Stimulated activated naive CD8-positive, alpha-beta T cell treated with anti-CD3 and anti-CD28 coated beads, Interleukin-15, amount 100 ng/mL, for 72 hours (primary cell): ENCODE results near the gene KIFAP3.

Source experiments
- ATAC-seq: fragments of 150-1000 bp; cut with Tn5 transposase; 2 replicates; pipeline ENCODE4 v1.10.0; 2021; ENCODE audit warnings: mild to moderate bottlenecking, moderate library complexity
- DNase-seq, 2 donors: peaks; one replicate each; pipeline ENCODE4 v3.0.0; 2021 to 2022
- H3K27ac Mint-ChIP-seq, 2 donors: one replicate each; pipeline ENCODE4 v1.8.0; 2022; ENCODE audit warnings: mild to moderate bottlenecking in 2 of 2, mixed read lengths in 2 of 2, moderate library complexity in 2 of 2
- H3K27me3 Mint-ChIP-seq: one replicate; pipeline ENCODE4 v1.8.0; 2022; ENCODE audit warnings: mixed read lengths
- H3K4me1 Mint-ChIP-seq: one replicate; pipeline ENCODE4 v1.8.0; 2022; ENCODE audit warnings: mild to moderate bottlenecking, mixed read lengths
- H3K4me3 Mint-ChIP-seq, 2 donors: one replicate each; pipeline ENCODE4 v1.8.0; 2022; ENCODE audit warnings: mild to moderate bottlenecking in 2 of 2, mixed read lengths in 2 of 2, moderate library complexity in 1 of 2
- H3K9me3 Mint-ChIP-seq, 2 donors: one replicate each; pipeline ENCODE4 v1.8.0; 2022; ENCODE audit warnings: mixed read lengths in 2 of 2

Gene KIFAP3

GRCh38 chr1:169964206-169964605 is 110.3 kb downstream of the KIFAP3 start:
- no peak for ATAC-seq
- H3K4me1 Mint-ChIP-seq, result no peaks in the 10 kb centered on the region
- DNase-seq, result no peak
- H3K27me3 Mint-ChIP-seq, result no peaks in the 10 kb centered on the region
- no peak overlapping the region for H3K4me3 Mint-ChIP-seq
- peak overlapping the region in 1 of 2 donors; percentile 42 for H3K27ac Mint-ChIP-seq
- H3K9me3 Mint-ChIP-seq, result no peaks in the 10 kb centered on the region

- H3K27ac Mint-ChIP-seq, result no peak overlapping the region
- H3K4me3 Mint-ChIP-seq, result no peak overlapping the region
- no peaks in the 10 kb centered on the region for H3K4me1 Mint-ChIP-seq
- ATAC-seq (no peak), DNase-seq (no peak)
- no peaks in the 10 kb centered on the region for H3K27me3 Mint-ChIP-seq
- H3K9me3 Mint-ChIP-seq, result no peaks in the 10 kb centered on the region
These were observed 114.8 kb downstream of the KIFAP3 start for GRCh38 chr1:169959686-169960085.

GRCh38 chr1:169958987-169959386 is 115.5 kb downstream of the KIFAP3 start:
- no peaks in the 10 kb centered on the region for H3K9me3 Mint-ChIP-seq
- no peak overlapping the region for H3K4me3 Mint-ChIP-seq
- no peak overlapping the region for H3K27ac Mint-ChIP-seq
- DNase-seq (no peak), ATAC-seq (no peak)
- H3K27me3 Mint-ChIP-seq, result no peaks in the 10 kb centered on the region
- H3K4me1 Mint-ChIP-seq, result no peaks in the 10 kb centered on the region

DNA sequence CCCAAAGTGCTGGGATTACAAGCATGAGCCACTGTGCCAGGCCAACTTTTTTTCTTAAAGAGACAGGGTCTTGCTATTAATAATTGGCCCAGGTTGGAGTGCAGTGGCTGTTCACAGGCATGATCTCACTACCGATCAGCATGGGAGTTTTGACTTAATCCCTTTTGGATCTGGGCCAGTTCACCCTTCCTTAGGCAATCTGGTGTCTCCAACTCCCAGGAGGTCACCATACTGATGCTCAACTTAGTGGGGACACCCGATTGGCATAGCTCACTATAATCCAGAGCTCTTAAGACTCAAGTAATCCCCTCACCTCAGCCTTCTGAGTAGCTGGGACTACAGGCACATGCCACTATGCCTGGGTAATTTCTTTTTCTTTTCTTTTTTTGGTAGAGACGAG is 116.6 kb downstream of the KIFAP3 start:
- no peak for ATAC-seq
- Mint-ChIP-seq H3K27ac (peak overlapping the region in 1 of 2 donors; percentile 63), H3K9me3 (no peaks in the 10 kb centered on the region), H3K4me1 (no peaks in the 10 kb centered on the region), H3K27me3 (no peaks in the 10 kb centered on the region), H3K4me3 (no peak overlapping the region)
- DNase-seq, result no peak

- no peaks in the 10 kb centered on the region for H3K4me1 Mint-ChIP-seq
- no peaks in the 10 kb centered on the region for H3K9me3 Mint-ChIP-seq
These were observed 123.4 kb downstream of the KIFAP3 start for GRCh38 chr1:169951108-169951507.

DNA sequence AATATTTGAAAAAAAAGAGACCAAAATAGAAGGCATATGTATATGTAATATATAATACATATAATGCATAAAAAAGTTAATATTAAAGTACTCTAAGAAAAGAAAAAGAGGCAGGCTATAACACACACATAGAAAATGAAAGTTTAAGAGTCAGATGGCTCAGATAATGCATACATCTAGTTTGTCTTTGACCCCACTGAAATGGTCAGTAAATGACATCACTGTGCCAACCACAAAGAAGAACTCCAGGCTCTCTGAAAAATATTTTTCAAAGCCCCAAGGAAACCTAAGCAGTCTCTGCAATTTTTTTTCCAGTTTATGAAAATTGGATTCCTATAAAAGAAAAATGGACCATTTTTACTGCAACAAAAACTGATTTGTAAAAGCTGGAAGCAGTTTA is 125.4 kb downstream of the KIFAP3 start:
- H3K27me3 Mint-ChIP-seq, result no peaks in the 10 kb centered on the region
- no peak overlapping the region for H3K27ac Mint-ChIP-seq
- ATAC-seq, result no peak
- H3K9me3 Mint-ChIP-seq, result no peaks in the 10 kb centered on the region
- H3K4me1 Mint-ChIP-seq, result no peaks in the 10 kb centered on the region
- DNase-seq, result no peak
- no peak overlapping the region for H3K4me3 Mint-ChIP-seq

More at GRCh38 chr1:169951108-169951507, 123.4 kb downstream of the KIFAP3 start:
- H3K27ac Mint-ChIP-seq, result no peak overlapping the region
- ATAC-seq, result no peak
- H3K27me3 Mint-ChIP-seq, result no peaks in the 10 kb centered on the region
- H3K4me3 Mint-ChIP-seq, result no peak overlapping the region
- DNase-seq, result no peak

- Mint-ChIP-seq H3K27ac (no peak overlapping the region), H3K9me3 (no peaks in the 10 kb centered on the region), H3K27me3 (no peaks in the 10 kb centered on the region), H3K4me1 (no peaks in the 10 kb centered on the region), H3K4me3 (no peak overlapping the region)
- ATAC-seq (no peak), DNase-seq (no peak)
These were observed 128.3 kb downstream of the KIFAP3 start for GRCh38 chr1:169946206-169946605.

GRCh38 chr1:169945181-169945580 is 129.3 kb downstream of the KIFAP3 start:
- Mint-ChIP-seq H3K4me3 (no peak overlapping the region), H3K4me1 (no peaks in the 10 kb centered on the region), H3K9me3 (no peaks in the 10 kb centered on the region), H3K27ac (no peak overlapping the region), H3K27me3 (no peaks in the 10 kb centered on the region)
- ATAC-seq (peak; percentile 7), DNase-seq (no peak)

DNA sequence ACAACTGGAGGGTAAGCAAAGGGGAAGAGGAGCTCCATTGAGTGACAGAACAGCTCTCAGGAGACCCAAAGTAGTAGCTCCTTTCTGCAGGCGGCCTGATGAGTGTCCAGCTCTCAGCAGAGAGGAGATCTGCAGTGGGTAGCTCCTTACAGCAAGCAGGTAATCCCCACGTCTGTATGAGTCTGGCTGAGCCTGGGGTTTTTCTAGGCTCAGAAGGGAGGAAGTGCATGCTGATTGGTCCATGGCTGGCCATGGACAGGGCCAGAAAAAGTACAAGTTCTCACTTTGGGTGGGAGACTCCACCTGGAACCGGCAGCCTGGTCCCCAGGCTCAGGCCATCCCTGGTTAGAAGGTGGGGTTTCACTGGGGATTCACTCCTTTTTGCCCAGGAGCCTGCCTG is 129.9 kb downstream of the KIFAP3 start:
- peak; percentile 18 for ATAC-seq
- H3K27ac Mint-ChIP-seq, result peak overlapping the region in 1 of 2 donors; percentile 48

GRCh38 chr1:169943963-169944526 is 130.4 kb downstream of the KIFAP3 start:
- ATAC-seq (no peak), DNase-seq (no peak)
- Mint-ChIP-seq H3K9me3 (no peaks in the 10 kb centered on the region), H3K4me1 (no peaks in the 10 kb centered on the region), H3K27me3 (no peaks in the 10 kb centered on the region), H3K27ac (peak overlapping the region in 1 of 2 donors; percentile 48), H3K4me3 (no peak overlapping the region)

More for the DNA sequence above, 129.9 kb downstream of the KIFAP3 start:
- no peak for DNase-seq
- Mint-ChIP-seq H3K27me3 (no peaks in the 10 kb centered on the region), H3K4me1 (no peaks in the 10 kb centered on the region), H3K4me3 (no peak overlapping the region), H3K9me3 (no peaks in the 10 kb centered on the region)

DNA sequence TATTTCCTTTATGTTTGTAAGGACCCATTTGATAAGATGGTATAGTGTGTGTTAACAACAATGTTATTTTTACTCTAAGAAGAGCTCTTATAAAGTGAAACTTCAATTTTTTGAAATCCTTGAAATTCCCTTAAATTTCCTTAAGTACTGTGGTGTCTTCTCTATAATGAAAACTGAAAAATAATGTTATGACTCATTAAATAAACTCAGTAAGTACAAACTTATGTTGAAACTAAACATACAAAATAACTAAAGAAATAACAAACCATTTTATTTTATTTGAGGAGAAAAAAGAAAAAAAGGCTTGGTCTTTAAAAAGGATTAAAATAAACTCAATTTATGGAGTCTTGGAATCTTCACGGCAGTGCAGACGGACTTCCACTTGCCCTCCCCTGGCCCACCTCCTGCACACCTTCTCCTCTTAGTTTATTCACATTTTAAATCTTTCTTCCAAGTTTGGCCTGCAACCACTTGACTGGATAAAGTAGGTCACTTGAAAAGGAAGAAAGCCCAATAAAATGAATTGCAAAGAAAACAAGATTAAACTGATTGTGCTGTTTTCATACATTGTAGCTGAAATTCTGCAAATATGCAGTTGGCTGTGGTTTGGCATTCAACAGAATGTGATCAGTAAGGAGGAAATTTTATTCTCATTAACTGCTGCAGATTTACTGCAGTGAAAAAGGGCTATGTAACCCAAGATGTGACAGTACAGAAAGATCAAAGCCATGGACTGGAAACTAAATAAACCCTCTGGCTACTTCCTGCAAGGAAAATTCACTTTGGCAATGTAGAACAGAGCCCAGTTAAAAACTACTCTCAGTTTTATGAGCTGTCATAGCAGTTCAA is 132.3 kb downstream of the KIFAP3 start:
- Mint-ChIP-seq H3K27ac (no peak overlapping the region), H3K4me3 (no peak overlapping the region), H3K27me3 (no peaks in the 10 kb centered on the region), H3K4me1 (no peaks in the 10 kb centered on the region), H3K9me3 (no peaks in the 10 kb centered on the region)
- no peak for ATAC-seq
- no peak for DNase-seq

GRCh38 chr1:169933984-169934725 is 140.3 kb downstream of the KIFAP3 start:
- no peak for DNase-seq
- no peaks in the 10 kb centered on the region for H3K27me3 Mint-ChIP-seq

GRCh38 chr1:169931795-169932231 is 142.7 kb downstream of the KIFAP3 start:
- H3K9me3 Mint-ChIP-seq, result no peaks in the 10 kb centered on the region
- no peak overlapping the region for H3K4me3 Mint-ChIP-seq
- H3K27me3 Mint-ChIP-seq, result no peaks in the 10 kb centered on the region
- H3K4me1 Mint-ChIP-seq, result no peaks in the 10 kb centered on the region
- DNase-seq, result no peak
- H3K27ac Mint-ChIP-seq, result no peak overlapping the region
- no peak for ATAC-seq

More at GRCh38 chr1:169933984-169934725, 140.3 kb downstream of the KIFAP3 start:
- Mint-ChIP-seq H3K27ac (no peak overlapping the region), H3K4me1 (no peaks in the 10 kb centered on the region), H3K4me3 (no peak overlapping the region), H3K9me3 (no peaks in the 10 kb centered on the region)
- ATAC-seq, result no peak

DNA sequence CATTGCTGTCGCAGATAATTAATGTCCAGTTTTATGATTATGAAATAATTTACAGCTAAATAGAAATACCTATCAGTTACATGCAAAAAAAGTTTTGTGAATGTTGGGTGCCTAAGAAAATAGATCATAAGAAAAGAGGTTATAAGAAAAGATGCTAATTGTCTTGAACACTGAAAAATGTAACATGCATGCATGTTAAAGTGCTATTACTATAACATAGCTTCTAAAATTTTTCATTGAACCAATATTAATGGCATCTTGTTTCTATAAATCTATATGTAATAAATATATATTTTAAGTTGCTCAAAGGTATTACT is 145.3 kb downstream of the KIFAP3 start:
- ATAC-seq (no peak), DNase-seq (no peak)
- H3K4me1 Mint-ChIP-seq, result no peaks in the 10 kb centered on the region
- no peaks in the 10 kb centered on the region for H3K9me3 Mint-ChIP-seq
- H3K27me3 Mint-ChIP-seq, result no peaks in the 10 kb centered on the region
- H3K27ac Mint-ChIP-seq, result no peak overlapping the region
- no peak overlapping the region for H3K4me3 Mint-ChIP-seq

DNA sequence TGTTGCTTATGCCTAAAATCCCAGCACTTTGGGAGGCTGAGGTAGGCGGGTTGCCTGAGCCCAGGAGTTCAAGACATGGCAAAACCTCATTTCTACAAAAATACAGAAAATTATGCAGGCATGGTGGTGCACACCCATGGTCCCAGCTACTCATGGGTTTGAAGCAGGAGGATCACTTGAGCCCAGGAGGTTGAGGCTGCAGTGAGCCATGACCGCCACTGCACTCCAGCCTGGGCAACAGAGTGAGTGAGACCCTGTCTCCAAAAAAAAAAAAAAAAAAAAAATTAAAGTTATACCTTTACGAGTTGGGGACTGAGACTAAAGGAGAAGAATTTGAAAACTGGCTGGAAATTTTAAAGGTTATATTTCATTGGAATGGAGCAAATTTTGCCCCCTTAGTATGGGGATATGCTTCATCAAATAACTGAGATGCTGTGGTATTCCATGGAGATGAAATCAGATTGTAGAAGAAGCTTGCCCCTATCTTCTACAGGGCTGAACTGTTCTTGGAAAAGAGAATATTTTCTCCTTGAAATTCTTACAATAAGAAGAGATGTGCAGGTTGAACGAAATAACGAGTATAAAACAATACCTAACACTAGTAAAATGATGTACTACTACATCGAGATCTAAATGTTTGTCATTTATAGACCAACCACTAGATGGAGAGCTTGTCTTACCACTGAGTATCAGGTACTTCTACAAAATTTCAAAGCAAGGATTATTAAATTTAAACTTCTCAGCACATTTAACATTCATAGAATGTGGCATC is 145.9 kb downstream of the KIFAP3 start:
- no peaks in the 10 kb centered on the region for H3K27me3 Mint-ChIP-seq
- DNase-seq (no peak), ATAC-seq (peak; percentile 76)

More for the DNA sequence above, 145.9 kb downstream of the KIFAP3 start:
- H3K4me3 Mint-ChIP-seq, result no peak overlapping the region
- no peaks in the 10 kb centered on the region for H3K4me1 Mint-ChIP-seq
- H3K9me3 Mint-ChIP-seq, result no peaks in the 10 kb centered on the region
- no peak overlapping the region for H3K27ac Mint-ChIP-seq
